ENCODE data around the gene CD6. TPM values are rescaled to one million over a fixed set of nuclear protein-coding genes. Genes with fewer than 3 reads are reported as not detected.
"Not testable (repeated sequence)": the region's sequence is repeated elsewhere in the genome, so short reads cannot be mapped to it uniquely, and the experiment has no call there.

Gene CD6
- total RNA-seq, 1 donor from 2014 or later: 0.82 TPM

- FAIRE-seq: no peak
- DNase-seq (ENCODE audit: low spot score in 2 of 2): no peak
Measured at GRCh38 chr11:61048368-61049062, 77.0 kb downstream of the CD6 start.

GRCh38 chr11:61049063-61049377 lies 77.5 kb downstream of the CD6 start:
- no peak for DNase-seq (ENCODE audit: low spot score in 2 of 2)
- no peak for FAIRE-seq

DNA sequence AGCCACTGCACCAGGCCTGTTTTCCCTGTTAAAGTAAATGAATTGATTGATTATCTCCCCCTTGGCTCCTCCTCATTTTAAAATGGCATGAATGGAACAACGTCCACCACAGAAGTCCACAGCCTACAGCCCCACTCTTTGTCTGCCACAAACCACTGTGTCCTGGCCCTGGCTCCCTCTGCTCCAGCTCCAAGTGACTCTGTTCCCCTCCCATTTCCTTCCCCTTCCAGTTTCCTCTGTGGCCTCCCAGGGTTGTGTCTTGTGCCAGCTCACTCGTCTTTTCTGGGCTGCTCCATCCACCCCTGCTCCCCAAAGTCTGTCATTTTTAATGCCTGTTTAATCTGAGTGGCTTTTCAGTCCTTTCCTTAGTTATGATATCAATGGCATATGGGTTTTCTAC lies 78.4 kb downstream of the CD6 start:
- DNase-seq (ENCODE audit: low spot score in 2 of 2) (no peak), FAIRE-seq (no peak)

GRCh38 chr11:61052182-61052972 lies 80.9 kb downstream of the CD6 start:
- FAIRE-seq (no peak), DNase-seq (ENCODE audit: low spot score in 2 of 2) (no peak)

DNA sequence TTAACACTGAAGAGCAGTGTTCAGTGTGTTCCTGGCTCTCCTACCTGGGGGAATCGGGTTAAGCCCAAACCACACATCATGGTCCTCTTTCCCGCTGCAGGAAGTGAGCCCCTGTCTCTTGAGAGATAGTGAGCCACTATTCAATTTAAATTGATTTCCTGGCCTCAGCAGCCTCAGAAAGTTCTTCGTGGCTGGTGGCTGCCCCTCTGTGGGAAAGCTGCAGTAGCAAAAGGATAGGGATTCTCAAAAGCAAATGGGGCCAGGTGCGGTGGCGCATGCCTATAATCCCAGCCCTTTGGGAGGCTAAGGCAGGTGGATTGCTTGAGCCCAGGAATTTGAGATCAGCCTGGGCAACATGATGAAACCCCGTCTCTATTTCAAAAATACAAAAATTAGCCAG lies 81.7 kb downstream of the CD6 start:
- FAIRE-seq: no peak
- DNase-seq (ENCODE audit: low spot score in 2 of 2): no peak

DNA sequence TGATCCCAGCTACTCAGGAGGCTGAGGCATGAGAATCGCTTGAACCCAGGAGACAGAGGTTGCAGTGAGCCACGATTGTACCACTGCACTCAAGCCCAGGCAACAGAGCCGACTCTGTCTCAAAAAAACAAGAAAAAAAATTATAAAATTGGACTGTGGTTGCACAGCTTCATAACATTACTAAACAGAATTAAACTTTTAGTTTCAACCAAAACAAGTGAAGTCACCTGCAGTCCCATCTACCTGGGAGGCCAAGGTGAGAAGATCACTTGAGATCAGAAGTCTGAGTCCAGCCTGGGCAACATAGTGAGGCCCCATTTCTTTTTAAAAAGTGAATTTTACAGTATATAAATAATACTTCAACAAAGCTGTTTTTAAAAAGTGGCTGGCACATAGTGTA lies 83.0 kb downstream of the CD6 start:
- DNase-seq (ENCODE audit: low spot score in 2 of 2): no peak
- no peak for FAIRE-seq

DNA sequence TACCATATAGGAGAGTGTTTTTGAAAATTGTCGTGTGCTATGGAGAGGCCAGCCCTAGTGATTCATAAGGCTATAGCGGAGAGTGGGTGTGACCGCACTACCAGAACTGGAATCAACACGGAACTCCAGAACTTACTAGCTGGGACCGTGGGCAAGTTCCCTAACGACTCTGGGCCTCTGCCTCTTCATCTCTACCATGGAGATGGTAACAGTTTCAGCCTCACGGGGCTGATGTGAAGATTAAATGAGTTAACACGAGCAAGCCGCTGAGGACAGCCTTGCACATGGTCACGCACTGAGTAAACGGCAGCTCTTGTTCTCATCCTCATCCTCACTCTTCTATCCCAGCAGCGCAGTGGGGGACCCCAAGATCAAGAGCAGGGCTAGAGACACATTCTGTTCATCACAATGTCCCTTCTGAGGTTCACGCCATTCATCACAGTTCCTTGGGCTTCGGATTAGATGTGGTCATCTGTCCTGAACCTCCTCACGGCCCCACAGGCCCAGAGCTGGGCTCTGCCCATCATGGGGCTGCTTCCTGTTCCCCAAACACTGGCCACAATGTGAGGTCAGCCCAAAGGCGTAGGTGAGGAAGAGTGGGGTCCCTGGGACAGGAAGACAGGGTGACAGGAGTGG lies 83.6 kb downstream of the CD6 start:
- FAIRE-seq (no peak), DNase-seq (ENCODE audit: low spot score in 2 of 2) (no peak)

DNA sequence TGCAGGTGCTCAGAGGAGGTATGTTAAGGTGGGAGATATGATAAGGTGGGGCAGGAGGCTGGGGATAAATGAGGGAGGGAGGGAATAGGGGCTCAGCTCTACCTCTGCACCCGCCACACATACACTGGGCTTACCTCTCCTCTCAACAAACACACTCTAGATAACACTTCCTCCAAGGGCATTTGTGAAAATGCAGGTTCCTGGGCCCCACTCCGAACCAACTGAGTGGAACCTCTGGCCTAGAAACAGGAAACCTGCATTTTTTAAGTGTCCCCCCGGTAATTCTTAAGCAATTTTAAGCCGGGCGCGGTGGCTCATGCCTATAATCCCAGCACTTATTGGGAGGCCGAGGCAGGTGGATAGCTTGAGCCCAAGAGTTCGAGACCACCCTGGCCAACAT lies 84.3 kb downstream of the CD6 start:
- FAIRE-seq (no peak), DNase-seq (ENCODE audit: low spot score in 2 of 2) (no peak)

DNA sequence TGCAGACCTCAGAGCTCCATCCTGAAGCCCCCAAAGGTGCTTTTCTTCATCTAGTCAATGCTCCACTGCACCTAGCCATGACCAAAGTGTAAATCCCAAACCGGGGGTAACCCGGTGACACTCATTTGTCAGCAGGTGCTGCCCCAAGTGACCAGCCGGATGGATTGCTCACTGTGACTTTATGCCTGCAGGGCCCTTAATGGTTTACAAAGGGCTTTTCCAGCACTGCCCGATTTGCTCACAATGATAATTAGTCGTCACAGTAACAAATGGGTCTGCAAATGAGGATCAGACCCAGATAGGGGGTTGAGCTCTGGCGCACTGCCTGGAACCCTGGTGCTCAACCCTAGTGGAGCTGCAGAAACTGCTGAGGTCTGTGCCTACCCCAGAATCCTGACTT lies 85.1 kb downstream of the CD6 start:
- FAIRE-seq: no peak
- no peak for DNase-seq (ENCODE audit: low spot score in 2 of 2)

GRCh38 chr11:61056981-61057380 lies 85.5 kb downstream of the CD6 start:
- no peak for DNase-seq (ENCODE audit: low spot score in 2 of 2)
- no peak for FAIRE-seq

- no peak for DNase-seq (ENCODE audit: low spot score in 2 of 2)
- FAIRE-seq: no peak
Measured at GRCh38 chr11:61057615-61058014, 86.1 kb downstream of the CD6 start.

GRCh38 chr11:61058583-61059259 lies 87.2 kb downstream of the CD6 start:
- DNase-seq (ENCODE audit: low spot score in 2 of 2) (no peak), FAIRE-seq (no peak)

- no peak for DNase-seq (ENCODE audit: low spot score in 2 of 2)
- FAIRE-seq: no peak
Measured at GRCh38 chr11:61059260-61059752, 87.8 kb downstream of the CD6 start.

- FAIRE-seq (no peak), DNase-seq (ENCODE audit: low spot score in 2 of 2) (no peak)
Measured at GRCh38 chr11:61061081-61061826, 89.8 kb downstream of the CD6 start.

DNA sequence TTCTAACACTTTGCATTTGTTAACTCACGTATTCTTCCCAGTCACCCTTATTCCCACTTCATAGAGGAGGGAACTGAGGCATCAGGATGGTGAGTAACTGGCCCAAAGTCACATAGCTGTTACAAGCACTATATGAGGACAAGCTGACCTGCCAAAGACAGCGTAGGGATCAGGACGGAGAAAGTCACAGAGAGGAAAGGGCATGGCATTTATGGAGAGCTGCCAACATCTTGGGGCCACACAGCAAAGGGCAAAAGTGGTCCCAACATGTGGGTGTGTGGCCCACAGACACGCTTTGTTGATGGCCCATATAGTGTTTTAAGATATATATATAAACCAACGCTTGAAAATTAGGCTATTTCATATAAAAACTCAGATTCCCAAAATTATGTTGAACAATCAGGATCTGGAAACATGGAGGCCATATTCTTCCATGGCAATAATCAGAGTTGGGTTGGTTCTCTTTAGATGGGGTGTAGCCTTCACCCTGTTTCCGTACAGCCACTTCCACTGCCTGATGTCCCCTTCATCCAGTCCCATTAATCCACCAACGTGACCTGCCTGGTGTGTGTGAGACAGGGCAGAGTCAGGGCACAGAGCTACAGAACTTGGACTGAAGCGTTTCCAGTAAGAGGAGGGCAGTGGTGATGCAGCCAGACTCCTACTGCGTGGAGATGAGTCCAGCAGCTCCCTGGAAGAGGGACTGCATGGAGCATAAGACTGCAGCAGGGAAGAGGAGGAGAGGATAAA lies 90.9 kb downstream of the CD6 start:
- DNase-seq (ENCODE audit: low spot score in 2 of 2): no peak
- no peak for FAIRE-seq

DNA sequence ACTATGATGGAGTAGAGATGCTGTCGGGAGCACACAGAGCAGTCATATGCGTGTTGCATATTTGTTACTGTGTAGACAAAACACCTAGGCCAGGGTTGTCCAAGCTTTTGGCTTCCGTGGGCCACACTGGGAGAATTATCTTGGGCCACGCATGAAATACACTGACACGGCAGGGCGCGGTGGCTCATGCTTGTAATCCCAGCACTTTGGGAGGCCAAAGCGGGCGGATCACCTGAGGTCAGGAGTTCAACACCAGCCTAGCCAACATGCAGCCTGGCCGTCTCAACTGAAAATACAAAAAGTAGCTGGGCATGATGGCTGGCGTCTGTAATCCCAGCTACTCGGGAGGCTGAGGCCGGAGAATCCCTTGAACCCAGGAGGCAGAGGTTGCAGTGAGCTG lies 93.8 kb downstream of the CD6 start:
- DNase-seq (ENCODE audit: low spot score in 2 of 2); FAIRE-seq: not testable (repeated sequence)

GRCh38 chr11:61065955-61066638 lies 94.6 kb downstream of the CD6 start:
- no peak for DNase-seq (ENCODE audit: low spot score in 2 of 2)
- FAIRE-seq: no peak

DNA sequence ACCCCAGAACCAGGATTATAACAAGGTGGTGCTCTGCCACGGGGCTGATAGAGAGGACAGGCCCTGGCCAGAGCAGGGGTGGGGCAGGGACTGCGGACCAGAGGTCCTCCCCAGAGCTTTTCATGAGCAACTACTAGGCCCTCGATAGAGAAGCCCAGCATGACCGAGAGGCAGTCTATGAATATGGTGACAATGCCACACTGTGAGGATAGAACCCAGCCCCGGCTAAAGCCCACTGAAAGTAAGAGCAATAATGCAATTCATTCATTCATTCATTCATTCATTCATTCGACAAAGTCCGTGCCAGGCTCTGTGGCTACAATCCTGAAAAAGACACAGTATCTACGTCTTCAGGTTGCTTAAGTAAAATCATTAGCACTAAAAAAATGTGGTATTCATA lies 95.2 kb downstream of the CD6 start:
- FAIRE-seq (no peak), DNase-seq (ENCODE audit: low spot score in 2 of 2) (no peak)

- DNase-seq (ENCODE audit: low spot score in 2 of 2): no peak
- no peak for FAIRE-seq
Measured at GRCh38 chr11:61067782-61068446, 96.4 kb downstream of the CD6 start.
